GM21825 (cell line): ENCODE results near the gene LRRN2.

ENCODE experiments used
- ATAC-seq: cut with Tn5 transposase; IDR thresholded peaks from one replicate; pipeline ENCODE4 v1.9.1; 2021; ENCODE audit warnings: mild to moderate bottlenecking, moderate library complexity; ENCODE audit not compliant: unreplicated experiment

Gene LRRN2

GRCh38 chr1:204712708-204713430, 27.3 kb upstream of the LRRN2 start:
- no peak for ATAC-seq

- no peak for ATAC-seq
These were observed 26.6 kb upstream of the LRRN2 start for GRCh38 chr1:204711947-204712701.

GRCh38 chr1:204711103-204711946, 25.8 kb upstream of the LRRN2 start:
- ATAC-seq: no peak

- ATAC-seq: no peak
These were observed 24.7 kb upstream of the LRRN2 start for GRCh38 chr1:204709960-204710912.

- no peak for ATAC-seq
These were observed 23.5 kb upstream of the LRRN2 start for GRCh38 chr1:204709021-204709420.

GRCh38 chr1:204706838-204707509, 21.4 kb upstream of the LRRN2 start:
- ATAC-seq: no peak

GRCh38 chr1:204705888-204706837, 20.6 kb upstream of the LRRN2 start:
- no peak for ATAC-seq

GRCh38 chr1:204705493-204705811, 19.9 kb upstream of the LRRN2 start:
- no peak for ATAC-seq

- no peak for ATAC-seq
These were observed 19.4 kb upstream of the LRRN2 start for GRCh38 chr1:204704794-204705492.

GRCh38 chr1:204703826-204704612, 18.5 kb upstream of the LRRN2 start:
- ATAC-seq: no peak

GRCh38 chr1:204703268-204703664, 17.7 kb upstream of the LRRN2 start:
- no peak for ATAC-seq

GRCh38 chr1:204702552-204703267, 17.2 kb upstream of the LRRN2 start:
- ATAC-seq: no peak

- ATAC-seq: no peak
These were observed 15.7 kb upstream of the LRRN2 start for GRCh38 chr1:204701229-204701628.

- ATAC-seq: no peak
These were observed 12.4 kb upstream of the LRRN2 start for GRCh38 chr1:204697893-204698292.

GRCh38 chr1:204696606-204697005, 11.1 kb upstream of the LRRN2 start:
- ATAC-seq: no peak

GRCh38 chr1:204695692-204696091, 10.2 kb upstream of the LRRN2 start:
- no peak for ATAC-seq

- no peak for ATAC-seq
These were observed 8.6 kb upstream of the LRRN2 start for GRCh38 chr1:204694145-204694544.
